ENCODE data around the gene CDK5RAP2. TPM values are rescaled to one million over a fixed set of nuclear protein-coding genes. Genes with fewer than 3 reads are reported as not detected.

The CDK5RAP2 gene
- total RNA-seq, 2 experiments from 2014 or later, result 76.0 to 81.6 TPM

DNA sequence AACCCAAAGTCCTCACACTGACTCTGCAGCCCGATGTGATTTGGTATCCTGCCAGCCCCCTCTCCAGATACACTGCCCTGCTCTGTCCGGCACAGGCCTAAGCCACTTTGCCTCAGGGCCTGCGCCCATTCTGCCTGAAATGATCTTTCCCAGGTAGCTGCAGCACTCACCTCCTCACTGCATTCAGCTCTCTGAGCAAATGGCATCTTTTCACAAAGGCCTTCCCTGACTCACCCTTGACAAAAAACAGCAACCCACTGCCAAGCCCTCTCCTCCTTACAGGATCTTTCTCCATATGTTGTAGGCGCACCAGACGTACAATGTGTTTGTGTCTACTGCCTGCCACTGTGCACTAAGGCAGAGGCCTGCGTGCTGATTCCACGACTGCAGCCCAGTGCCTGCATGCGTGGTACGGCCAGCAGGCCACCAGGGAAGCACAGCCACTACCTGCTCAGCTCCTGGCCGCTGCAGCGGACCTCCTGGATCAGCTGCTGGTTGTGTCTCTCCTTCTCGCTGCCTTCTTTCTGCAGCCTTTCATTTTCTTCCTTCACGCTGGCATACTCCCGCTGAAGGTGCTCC lies 171.2 kb downstream of the CDK5RAP2 start:
- no TSS peak for BruUV-seq (replicated peaks)

DNA sequence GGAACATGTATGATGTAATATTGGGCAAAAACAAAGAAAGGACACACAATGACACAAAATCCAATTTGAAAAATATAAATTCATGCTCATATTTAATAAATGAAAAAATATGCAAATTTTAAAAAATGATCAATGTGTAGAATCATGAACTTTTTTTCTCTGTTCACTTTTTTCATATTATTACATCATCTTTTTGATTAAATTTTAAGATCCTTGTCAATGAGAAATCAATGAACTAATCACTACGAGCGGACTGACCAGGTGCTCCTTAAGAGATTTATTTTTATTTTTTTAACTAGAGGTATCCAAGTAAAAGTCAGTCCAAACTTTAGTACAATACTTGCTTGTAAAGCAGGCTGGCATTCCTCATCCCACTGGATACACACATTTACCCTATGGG lies 174.1 kb downstream of the CDK5RAP2 start:
- H3K4me1 ChIP-seq (ENCODE audit: insufficient read depth, low read length, poor library complexity, severe bottlenecking), result no peaks in the 10 kb centered on the region
- TF ChIP-seq EZH2phosphoT487 (IDR thresholded peaks at IDR 0.05; ENCODE audit: borderline replicate concordance, low read depth, low read length), result no peak
- TF ChIP-seq, protein P1, sequence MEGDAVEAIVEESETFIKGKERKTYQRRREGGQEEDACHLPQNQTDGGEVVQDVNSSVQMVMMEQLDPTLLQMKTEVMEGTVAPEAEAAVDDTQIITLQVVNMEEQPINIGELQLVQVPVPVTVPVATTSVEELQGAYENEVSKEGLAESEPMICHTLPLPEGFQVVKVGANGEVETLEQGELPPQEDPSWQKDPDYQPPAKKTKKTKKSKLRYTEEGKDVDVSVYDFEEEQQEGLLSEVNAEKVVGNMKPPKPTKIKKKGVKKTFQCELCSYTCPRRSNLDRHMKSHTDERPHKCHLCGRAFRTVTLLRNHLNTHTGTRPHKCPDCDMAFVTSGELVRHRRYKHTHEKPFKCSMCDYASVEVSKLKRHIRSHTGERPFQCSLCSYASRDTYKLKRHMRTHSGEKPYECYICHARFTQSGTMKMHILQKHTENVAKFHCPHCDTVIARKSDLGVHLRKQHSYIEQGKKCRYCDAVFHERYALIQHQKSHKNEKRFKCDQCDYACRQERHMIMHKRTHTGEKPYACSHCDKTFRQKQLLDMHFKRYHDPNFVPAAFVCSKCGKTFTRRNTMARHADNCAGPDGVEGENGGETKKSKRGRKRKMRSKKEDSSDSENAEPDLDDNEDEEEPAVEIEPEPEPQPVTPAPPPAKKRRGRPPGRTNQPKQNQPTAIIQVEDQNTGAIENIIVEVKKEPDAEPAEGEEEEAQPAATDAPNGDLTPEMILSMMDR (conservative IDR thresholded peaks at IDR 0.05; ENCODE audit: low read length), result no peak
- H3K36me3 ChIP-seq (ENCODE audit: insufficient read depth, low read length), result peaks cover 95% of the 10 kb centered on the region
- H4K20me1 ChIP-seq (ENCODE audit: insufficient read depth, low read length), result no peaks in the 10 kb centered on the region
- POLR2A ChIA-PET, result no interaction called here
- no peaks in the 10 kb centered on the region for H3K9me2 ChIP-seq (ENCODE audit: insufficient read depth, low read length)
- H3K4me3 ChIP-seq (ENCODE audit: low read depth, low read length, poor library complexity, severe bottlenecking), result no peak overlapping the region
- H3K27ac ChIP-seq (ENCODE audit: low read depth, low read length, poor library complexity, severe bottlenecking), result no peak overlapping the region
- intact Hi-C loops (cut with micrococcal nuclease; ENCODE audit: unreplicated experiment), result no loop called here
- H3K9me3 ChIP-seq (ENCODE audit: low read length), result no peaks in the 10 kb centered on the region
- CTCF ChIA-PET (ENCODE audit: unreplicated experiment), result no interaction called here
- H3K4me2 ChIP-seq (ENCODE audit: low read length), result no peak overlapping the region
- no peak overlapping the region for H2AFZ ChIP-seq (ENCODE audit: low read length)
- no TSS peak for BruUV-seq (replicated peaks)
- no peak for DNase-seq (ENCODE audit: low spot score)
- no peaks in the 10 kb centered on the region for H3K79me2 ChIP-seq (ENCODE audit: insufficient read depth, low read depth, low read length)

More for the DNA sequence above, 171.2 kb downstream of the CDK5RAP2 start:
- H4K20me1 ChIP-seq (ENCODE audit: insufficient read depth, low read length), result 0 out of 2 replicates have a peak, but pooled peaks cover 5% of the 10 kb centered on the region
- no peaks in the 10 kb centered on the region for H3K9me2 ChIP-seq (ENCODE audit: insufficient read depth, low read length)
- ChIA-PET CTCF (ENCODE audit: unreplicated experiment) (no interaction called here), POLR2A (no interaction called here)
- H3K4me2 ChIP-seq (ENCODE audit: low read length), result no peak overlapping the region
- H3K27ac ChIP-seq (ENCODE audit: low read depth, low read length, poor library complexity, severe bottlenecking), result no peak overlapping the region
- H3K36me3 ChIP-seq (ENCODE audit: insufficient read depth, low read length), result peaks cover 91% of the 10 kb centered on the region
- H3K79me2 ChIP-seq (ENCODE audit: insufficient read depth, low read depth, low read length), result no peaks in the 10 kb centered on the region
- H3K4me1 ChIP-seq (ENCODE audit: insufficient read depth, low read length, poor library complexity, severe bottlenecking), result no peaks in the 10 kb centered on the region
- no peak overlapping the region for H2AFZ ChIP-seq (ENCODE audit: low read length)
- intact Hi-C loops (cut with micrococcal nuclease; ENCODE audit: unreplicated experiment), result no loop called here
- no peak for TF ChIP-seq EZH2phosphoT487 (IDR thresholded peaks at IDR 0.05; ENCODE audit: borderline replicate concordance, low read depth, low read length)
- TF ChIP-seq, protein P1 (conservative IDR thresholded peaks at IDR 0.05; ENCODE audit: low read length), result no peak
- no peaks in the 10 kb centered on the region for H3K9me3 ChIP-seq (ENCODE audit: low read length)
- no peak overlapping the region for H3K4me3 ChIP-seq (ENCODE audit: low read depth, low read length, poor library complexity, severe bottlenecking)
- no peak for DNase-seq (ENCODE audit: low spot score)

- TF ChIP-seq, protein P1 (conservative IDR thresholded peaks at IDR 0.05; ENCODE audit: low read length), result no peak
- no peak for TF ChIP-seq EZH2phosphoT487 (IDR thresholded peaks at IDR 0.05; ENCODE audit: borderline replicate concordance, low read depth, low read length)
- Histone ChIP-seq H3K9me2 (ENCODE audit: insufficient read depth, low read length) (no peaks in the 10 kb centered on the region), H2AFZ (ENCODE audit: low read length) (no peak overlapping the region), H3K4me2 (ENCODE audit: low read length) (no peak overlapping the region), H3K4me3 (ENCODE audit: low read depth, low read length, poor library complexity, severe bottlenecking) (no peak overlapping the region), H3K27ac (ENCODE audit: low read depth, low read length, poor library complexity, severe bottlenecking) (no peak overlapping the region), H3K36me3 (ENCODE audit: insufficient read depth, low read length) (peaks cover 95% of the 10 kb centered on the region), H3K9me3 (ENCODE audit: low read length) (no peaks in the 10 kb centered on the region), H3K4me1 (ENCODE audit: insufficient read depth, low read length, poor library complexity, severe bottlenecking) (no peaks in the 10 kb centered on the region), H4K20me1 (ENCODE audit: insufficient read depth, low read length) (no peaks in the 10 kb centered on the region), H3K79me2 (ENCODE audit: insufficient read depth, low read depth, low read length) (no peaks in the 10 kb centered on the region)
- CTCF ChIA-PET (ENCODE audit: unreplicated experiment), result no interaction called here
- no peak for DNase-seq (ENCODE audit: low spot score)
- intact Hi-C loops (cut with micrococcal nuclease; ENCODE audit: unreplicated experiment), result no loop called here
- BruUV-seq (replicated peaks), result no TSS peak
- POLR2A ChIA-PET, result no interaction called here
Observed at GRCh38 chr9:120405134-120405533, 174.8 kb downstream of the CDK5RAP2 start.

All from OCI-LY7 (cell line).